ENCODE results near the gene FOXO6. TPM values are rescaled to one million over a fixed set of nuclear protein-coding genes. Genes with fewer than 3 reads are reported as not detected.

FOXO6 gene
- polyA plus RNA-seq, 1 of the 3 experiments (the other 2 are of a cell fraction), result 0.35 TPM

GRCh38 chr1:41365772-41366454, 4.7 kb downstream of the FOXO6 start:
- Histone ChIP-seq H3K4me1 (ENCODE audit: control insufficient read depth in 1 of 2, insufficient read depth in 2 of 2, low read depth in 1 of 2, low read length in 1 of 2) (peaks cover 10 to 70% of the 10 kb centered on the region in 2 experiments; a peak in 2 of 4 replicates), H3K9ac (no peak overlapping the region), H2AFZ (ENCODE audit: low read depth) (0 out of 2 replicates have a peak overlapping the region, but pooled peaks have one; percentile 56), H3K4me2 (peak overlapping the region; percentile 74; the same call in 1 of the 2 replicates), H3K27me3 (ENCODE audit: insufficient read depth) (no peaks in the 10 kb centered on the region), H3K4me3 (ENCODE audit: low read depth in 2 of 2, low read length in 1 of 2) (peak overlapping the region in 1 of 2 experiments; percentile 51; a peak in 2 of 4 replicates), H3K9me3 (no peaks in the 10 kb centered on the region), H3K36me3 (replicated peaks in 1 of 2; ENCODE audit: control insufficient read depth in 1 of 2, insufficient read depth in 2 of 2, low read length in 1 of 2) (no peaks in the 10 kb centered on the region), H4K20me1 (ENCODE audit: insufficient read depth) (no peaks in the 10 kb centered on the region), H3K9me2 (no peaks in the 10 kb centered on the region), H3F3A (replicated peaks; ENCODE audit: insufficient read depth) (peaks cover 10% of the 10 kb centered on the region), H3K79me2 (ENCODE audit: insufficient read depth) (no peaks in the 10 kb centered on the region), H3K27ac (ENCODE audit: low read depth in 2 of 2, low read length in 1 of 2) (peak overlapping the region in 1 of 2 experiments; percentile 65; a peak in 2 of 4 replicates)
- POLR2A ChIA-PET, result no interaction called here
- no peak for DNase-seq
- CTCF ChIA-PET, result interaction anchor here (1.0 to 2.2 kb wide), 2 partner anchors 58 to 70 kb away, joined by 3 to 6 read pairs; no protein-coding TSS in a partner anchor
- no peak for TF ChIP-seq TAF1 (IDR thresholded peaks at IDR 0.05; ENCODE audit: borderline replicate concordance, low read depth, low read length)
- TF ChIP-seq USF1 (IDR thresholded peaks at IDR 0.05; ENCODE audit: borderline replicate concordance, low read depth), result no peak
- TF ChIP-seq RFX5 (IDR thresholded peaks at IDR 0.05; ENCODE audit: low read length), result no peak
- TF ChIP-seq RCOR1 (IDR thresholded peaks at IDR 0.05; ENCODE audit: low read length), result no peak
- 100% methylated on average over 1 of the region's 23 CpGs for WGBS (ENCODE audit: low lambda C conversion rate)

GRCh38 chr1:41366455-41367287, 5.4 kb downstream of the FOXO6 start:
- H3K9me2 ChIP-seq, result no peaks in the 10 kb centered on the region
- ChIA-PET POLR2A (no interaction called here), CTCF (interaction anchor here (1.0 to 2.2 kb wide), 4 partner anchors 13 to 68 kb away, joined by 3 to 6 read pairs (median 4); no protein-coding TSS in a partner anchor)
- 17% methylated on average over 31 of the region's 51 CpGs for WGBS (ENCODE audit: low lambda C conversion rate)
- no peaks in the 10 kb centered on the region for H3K27me3 ChIP-seq (ENCODE audit: insufficient read depth)
- H3F3A ChIP-seq (replicated peaks; ENCODE audit: insufficient read depth), result peaks cover 10% of the 10 kb centered on the region
- H3K79me2 ChIP-seq (ENCODE audit: insufficient read depth), result no peaks in the 10 kb centered on the region
- peak; percentile 83 for DNase-seq
- peak overlapping the region; percentile 74 for H3K4me2 ChIP-seq
- H3K9ac ChIP-seq, result peak overlapping the region; percentile 59
- H4K20me1 ChIP-seq (ENCODE audit: insufficient read depth), result no peaks in the 10 kb centered on the region
- peaks cover 12 to 75% of the 10 kb centered on the region in 2 experiments; a peak in 2 of 4 replicates for H3K4me1 ChIP-seq (ENCODE audit: control insufficient read depth in 1 of 2, insufficient read depth in 2 of 2, low read depth in 1 of 2, low read length in 1 of 2)
- no peaks in the 10 kb centered on the region for H3K36me3 ChIP-seq (replicated peaks in 1 of 2; ENCODE audit: control insufficient read depth in 1 of 2, insufficient read depth in 2 of 2, low read length in 1 of 2)
- peak; percentile 64 for TF ChIP-seq NFIC (IDR thresholded peaks at IDR 0.05; ENCODE audit: borderline replicate concordance)
- no peak for TF ChIP-seq RFX5 (IDR thresholded peaks at IDR 0.05; ENCODE audit: low read length)
- H3K4me3 ChIP-seq (ENCODE audit: low read depth in 2 of 2, low read length in 1 of 2), result peak overlapping the region; percentile 43 to 51; a peak in 3 of 4 replicates
- H3K27ac ChIP-seq (ENCODE audit: low read depth in 2 of 2, low read length in 1 of 2), result peak overlapping the region in 1 of 2 experiments; percentile 53; a peak in 1 of 4 replicates
- no peaks in the 10 kb centered on the region for H3K9me3 ChIP-seq
- H2AFZ ChIP-seq (ENCODE audit: low read depth), result peak overlapping the region; percentile 36; the same call in 1 of the 2 replicates

GRCh38 chr1:41367288-41367642, 6.0 kb downstream of the FOXO6 start:
- no peak overlapping the region for H3K4me3 ChIP-seq (ENCODE audit: low read depth in 2 of 2, low read length in 1 of 2)
- ChIA-PET CTCF (interaction anchor here (1.0 to 2.2 kb wide), 5 partner anchors 12 to 67 kb away, joined by 3 to 6 read pairs (median 4); no protein-coding TSS in a partner anchor), POLR2A (no interaction called here)
- no peak overlapping the region; a peak in 1 of 4 replicates for H3K27ac ChIP-seq (ENCODE audit: low read depth in 2 of 2, low read length in 1 of 2)
- no peak for DNase-seq
- H4K20me1 ChIP-seq (ENCODE audit: insufficient read depth), result no peaks in the 10 kb centered on the region
- WGBS (ENCODE audit: low lambda C conversion rate), result 98% methylated on average over 5 of the region's 5 CpGs
- H3K79me2 ChIP-seq (ENCODE audit: insufficient read depth), result no peaks in the 10 kb centered on the region
- no peak overlapping the region for H2AFZ ChIP-seq (ENCODE audit: low read depth)
- peaks cover 18 to 75% of the 10 kb centered on the region in 2 experiments; a peak in 3 of 4 replicates for H3K4me1 ChIP-seq (ENCODE audit: control insufficient read depth in 1 of 2, insufficient read depth in 2 of 2, low read depth in 1 of 2, low read length in 1 of 2)
- H3K4me2 ChIP-seq, result 0 out of 2 replicates have a peak overlapping the region, but pooled peaks have one; percentile 74
- H3K9ac ChIP-seq, result no peak overlapping the region
- H3F3A ChIP-seq (replicated peaks; ENCODE audit: insufficient read depth), result peaks cover 10% of the 10 kb centered on the region
- no peaks in the 10 kb centered on the region for H3K36me3 ChIP-seq (replicated peaks in 1 of 2; ENCODE audit: control insufficient read depth in 1 of 2, insufficient read depth in 2 of 2, low read length in 1 of 2)
- no peaks in the 10 kb centered on the region for H3K9me2 ChIP-seq
- H3K27me3 ChIP-seq (ENCODE audit: insufficient read depth), result no peaks in the 10 kb centered on the region
- no peaks in the 10 kb centered on the region for H3K9me3 ChIP-seq
- TF ChIP-seq EZH2phosphoT487 (IDR thresholded peaks at IDR 0.05; ENCODE audit: borderline replicate concordance, low read depth) (no peak), CTCF (IDR thresholded peaks at IDR 0.05) (no peak), IRF3 (IDR thresholded peaks at IDR 0.05; ENCODE audit: low read depth, low read length) (no peak), TEAD4 (IDR thresholded peaks at IDR 0.05; ENCODE audit: borderline replicate concordance, insufficient read depth) (no peak), RAD21 (IDR thresholded peaks at IDR 0.05; ENCODE audit: low read length) (no peak), FOSL2 (IDR thresholded peaks at IDR 0.05; ENCODE audit: borderline replicate concordance, low read depth) (no peak), POLR2AphosphoS5 (IDR thresholded peaks at IDR 0.05; ENCODE audit: low read depth, low read length) (no peak), JUND (IDR thresholded peaks at IDR 0.05) (no peak), NFIC (IDR thresholded peaks at IDR 0.05; ENCODE audit: borderline replicate concordance) (no peak), ELF1 (IDR thresholded peaks at IDR 0.05) (no peak), TCF12 (IDR thresholded peaks at IDR 0.05) (no peak)
